Progenitor cell of endocrine pancreas (in vitro differentiated cells): ENCODE results near the gene BBS1. TPM values are rescaled to one million over a fixed set of nuclear protein-coding genes. Genes with fewer than 3 reads are reported as not detected.
A peak's percentile ranks its signal among the peaks of the same experiment; 100 is the strongest.

Experiments used
- DNase-seq: peaks from one replicate; pipeline ENCODE4 v3.0.0; 2021; ENCODE audit warnings: low spot score; ENCODE audit not compliant: unreplicated experiment
- H3K27ac Mint-ChIP-seq: 2 replicates; pipeline ENCODE4 v1.8.0; 2021; ENCODE audit warnings: mild to moderate bottlenecking, moderate library complexity, mixed read lengths
- H3K27me3 Mint-ChIP-seq: 2 replicates; pipeline ENCODE4 v1.8.0; 2021; ENCODE audit warnings: mixed read lengths
- H3K36me3 Mint-ChIP-seq: 2 replicates; pipeline ENCODE4 v1.8.0; 2022; ENCODE audit warnings: mixed read lengths; ENCODE audit not compliant: insufficient read depth
- H3K4me1 Mint-ChIP-seq: 2 replicates; pipeline ENCODE4 v1.8.0; 2021; ENCODE audit warnings: low read depth, mixed read lengths
- H3K4me3 Mint-ChIP-seq: 2 replicates; pipeline ENCODE4 v1.8.0; 2021; ENCODE audit warnings: low read depth, mild to moderate bottlenecking, moderate library complexity, mixed read lengths
- H3K9me3 Mint-ChIP-seq: 2 replicates; pipeline ENCODE4 v1.8.0; 2021; ENCODE audit warnings: low read depth, mixed read lengths
- total RNA-seq: library from RNA; stranded (reverse); gene quantifications from 2 replicates; pipeline ENCODE4 v1.2.1, GENCODE V29; 2021
- TF ChIP-seq, protein P1 (sequence below): fragments of 200-600 bp; sonication (generic); IDR thresholded peaks from one replicate; pipeline ENCODE4 v1.5.0; 2021; ENCODE audit warnings: antibody characterized with exemption, mild to moderate bottlenecking; ENCODE audit not compliant: unreplicated experiment

The BBS1 gene
- total RNA-seq, 1 donor from 2014 or later = 80.3 TPM

DNA sequence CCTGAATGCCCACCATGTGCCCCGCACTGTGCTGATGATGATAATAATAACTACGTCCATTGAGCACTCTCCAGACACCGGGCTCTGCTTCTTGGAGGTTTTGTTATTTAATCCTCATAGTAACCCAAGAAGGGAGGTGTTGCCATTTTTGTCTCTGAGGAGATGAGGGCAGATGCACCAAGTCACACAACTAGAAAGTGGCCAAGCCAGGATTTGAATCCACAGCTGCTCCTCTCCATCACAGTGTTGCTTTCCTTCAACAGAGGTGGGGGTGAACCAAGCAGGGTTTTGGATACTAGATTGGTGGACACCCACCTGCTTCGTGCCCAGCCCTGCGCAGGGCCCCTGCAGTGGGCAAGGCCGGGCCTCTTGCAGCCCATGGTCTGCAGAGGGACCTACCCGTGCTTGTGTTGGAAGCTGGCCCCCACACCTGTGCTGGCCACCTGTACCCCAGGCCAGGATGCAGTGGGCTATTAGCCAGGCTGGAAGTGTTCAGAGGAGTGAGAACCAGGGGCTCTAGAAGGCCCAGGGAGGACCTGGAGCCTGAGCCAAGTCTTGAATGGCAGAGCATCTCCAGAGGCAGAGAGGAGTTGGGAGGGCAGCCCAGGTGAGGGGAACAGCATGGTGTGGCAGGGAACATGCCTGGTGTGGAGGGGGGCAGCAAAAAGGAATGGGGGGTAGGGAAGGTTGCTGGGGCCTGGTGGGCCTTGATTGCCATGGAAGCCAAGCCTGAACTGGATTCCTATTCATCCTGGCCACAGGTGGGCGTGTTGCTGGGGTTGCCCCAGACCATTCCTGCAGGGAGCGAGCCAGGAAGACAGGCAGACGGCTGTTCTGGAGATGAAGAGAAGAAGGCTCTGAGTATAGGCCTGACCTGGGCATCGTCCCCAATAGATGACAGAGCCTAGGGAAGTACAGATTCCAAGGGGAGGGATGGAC lies 32.9 kb upstream of the BBS1 start:
- TF ChIP-seq, protein P1, sequence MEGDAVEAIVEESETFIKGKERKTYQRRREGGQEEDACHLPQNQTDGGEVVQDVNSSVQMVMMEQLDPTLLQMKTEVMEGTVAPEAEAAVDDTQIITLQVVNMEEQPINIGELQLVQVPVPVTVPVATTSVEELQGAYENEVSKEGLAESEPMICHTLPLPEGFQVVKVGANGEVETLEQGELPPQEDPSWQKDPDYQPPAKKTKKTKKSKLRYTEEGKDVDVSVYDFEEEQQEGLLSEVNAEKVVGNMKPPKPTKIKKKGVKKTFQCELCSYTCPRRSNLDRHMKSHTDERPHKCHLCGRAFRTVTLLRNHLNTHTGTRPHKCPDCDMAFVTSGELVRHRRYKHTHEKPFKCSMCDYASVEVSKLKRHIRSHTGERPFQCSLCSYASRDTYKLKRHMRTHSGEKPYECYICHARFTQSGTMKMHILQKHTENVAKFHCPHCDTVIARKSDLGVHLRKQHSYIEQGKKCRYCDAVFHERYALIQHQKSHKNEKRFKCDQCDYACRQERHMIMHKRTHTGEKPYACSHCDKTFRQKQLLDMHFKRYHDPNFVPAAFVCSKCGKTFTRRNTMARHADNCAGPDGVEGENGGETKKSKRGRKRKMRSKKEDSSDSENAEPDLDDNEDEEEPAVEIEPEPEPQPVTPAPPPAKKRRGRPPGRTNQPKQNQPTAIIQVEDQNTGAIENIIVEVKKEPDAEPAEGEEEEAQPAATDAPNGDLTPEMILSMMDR = no peak
- Mint-ChIP-seq H3K4me3 (peak overlapping the region; percentile 57), H3K36me3 (peaks cover 3% of the 10 kb centered on the region), H3K27ac (peak overlapping the region; percentile 52), H3K4me1 (peaks cover 11% of the 10 kb centered on the region), H3K27me3 (no peaks in the 10 kb centered on the region), H3K9me3 (no peaks in the 10 kb centered on the region)
- DNase-seq = no peak

DNA sequence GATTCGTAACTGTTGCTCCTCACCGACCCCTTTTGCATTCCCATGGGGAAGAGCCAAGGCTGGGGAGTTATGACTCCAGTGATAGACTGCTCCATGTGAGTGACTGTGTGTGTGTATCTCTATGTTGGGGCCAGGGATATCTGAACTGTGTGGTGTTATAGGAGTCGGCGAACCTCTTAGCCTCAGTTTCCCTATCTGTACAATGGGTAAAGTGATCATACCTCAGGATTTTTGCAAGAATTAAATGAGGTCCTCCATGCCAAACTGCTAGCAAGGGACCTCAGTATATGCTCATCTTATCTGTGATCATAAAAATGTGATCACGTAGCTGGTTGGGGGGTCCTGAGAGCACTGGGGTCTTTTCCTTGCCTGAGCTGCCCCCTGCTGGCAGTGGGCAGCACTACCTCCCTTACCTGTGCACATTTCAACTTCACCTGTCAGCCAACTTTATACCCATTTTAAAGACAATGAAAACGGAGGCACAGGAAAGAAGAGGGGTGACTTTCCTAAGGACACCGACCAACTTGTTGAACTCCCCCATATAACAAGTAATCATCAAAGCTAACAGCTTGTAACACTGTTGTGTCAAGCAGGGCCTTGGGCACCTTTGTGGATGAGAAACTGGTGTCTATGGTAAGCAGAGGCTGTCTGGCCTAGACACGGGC lies 31.6 kb upstream of the BBS1 start:
- peaks cover 11% of the 10 kb centered on the region for H3K4me1 Mint-ChIP-seq
- H3K4me3 Mint-ChIP-seq = peak overlapping the region; percentile 93
- H3K27me3 Mint-ChIP-seq = no peaks in the 10 kb centered on the region
- no peak for DNase-seq
- TF ChIP-seq, protein P1 = peak; percentile 73
- H3K27ac Mint-ChIP-seq = peak overlapping the region; percentile 97
- peaks cover 4% of the 10 kb centered on the region for H3K36me3 Mint-ChIP-seq
- H3K9me3 Mint-ChIP-seq = no peaks in the 10 kb centered on the region

DNA sequence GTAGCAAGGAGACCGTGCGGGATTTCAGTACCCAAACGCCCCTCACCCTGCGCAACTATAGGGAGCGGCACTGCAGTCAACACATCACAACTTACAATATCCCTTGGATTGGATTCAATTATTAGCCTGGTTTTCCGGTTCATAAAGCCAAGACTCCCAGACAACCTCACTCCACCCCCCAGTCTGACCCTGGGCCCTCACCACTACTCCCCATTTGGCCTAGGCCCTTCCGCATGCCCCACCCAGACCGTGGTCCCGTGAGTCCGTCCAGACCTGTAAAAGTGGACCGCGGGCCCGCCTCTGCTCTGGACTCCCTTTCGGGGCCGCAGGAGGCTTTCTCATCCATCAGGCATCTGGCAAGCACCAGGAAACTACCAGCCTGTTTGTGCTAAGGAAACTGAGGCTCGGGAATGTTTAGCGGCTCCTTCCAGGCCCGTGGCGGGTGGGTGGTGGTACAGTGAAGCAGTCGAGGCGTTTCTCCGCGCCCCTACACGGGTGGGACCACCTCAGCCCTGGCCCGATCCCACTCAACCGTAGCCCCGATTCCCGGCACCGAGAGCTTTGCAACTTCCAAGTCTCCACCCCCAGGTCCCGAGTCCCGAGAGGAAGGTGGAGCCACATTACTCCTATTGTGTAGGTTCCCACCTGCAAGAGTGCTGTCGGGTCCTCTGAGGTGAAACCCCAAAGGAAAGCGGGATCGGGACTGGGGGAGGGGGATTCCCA lies 30.9 kb upstream of the BBS1 start:
- TF ChIP-seq, protein P1 = no peak
- DNase-seq = no peak
- H3K27me3 Mint-ChIP-seq = no peaks in the 10 kb centered on the region
- H3K27ac Mint-ChIP-seq = peak overlapping the region; percentile 97
- peaks cover 4% of the 10 kb centered on the region for H3K36me3 Mint-ChIP-seq
- H3K4me1 Mint-ChIP-seq = peaks cover 11% of the 10 kb centered on the region
- H3K9me3 Mint-ChIP-seq = no peaks in the 10 kb centered on the region
- peak overlapping the region; percentile 93 for H3K4me3 Mint-ChIP-seq

DNA sequence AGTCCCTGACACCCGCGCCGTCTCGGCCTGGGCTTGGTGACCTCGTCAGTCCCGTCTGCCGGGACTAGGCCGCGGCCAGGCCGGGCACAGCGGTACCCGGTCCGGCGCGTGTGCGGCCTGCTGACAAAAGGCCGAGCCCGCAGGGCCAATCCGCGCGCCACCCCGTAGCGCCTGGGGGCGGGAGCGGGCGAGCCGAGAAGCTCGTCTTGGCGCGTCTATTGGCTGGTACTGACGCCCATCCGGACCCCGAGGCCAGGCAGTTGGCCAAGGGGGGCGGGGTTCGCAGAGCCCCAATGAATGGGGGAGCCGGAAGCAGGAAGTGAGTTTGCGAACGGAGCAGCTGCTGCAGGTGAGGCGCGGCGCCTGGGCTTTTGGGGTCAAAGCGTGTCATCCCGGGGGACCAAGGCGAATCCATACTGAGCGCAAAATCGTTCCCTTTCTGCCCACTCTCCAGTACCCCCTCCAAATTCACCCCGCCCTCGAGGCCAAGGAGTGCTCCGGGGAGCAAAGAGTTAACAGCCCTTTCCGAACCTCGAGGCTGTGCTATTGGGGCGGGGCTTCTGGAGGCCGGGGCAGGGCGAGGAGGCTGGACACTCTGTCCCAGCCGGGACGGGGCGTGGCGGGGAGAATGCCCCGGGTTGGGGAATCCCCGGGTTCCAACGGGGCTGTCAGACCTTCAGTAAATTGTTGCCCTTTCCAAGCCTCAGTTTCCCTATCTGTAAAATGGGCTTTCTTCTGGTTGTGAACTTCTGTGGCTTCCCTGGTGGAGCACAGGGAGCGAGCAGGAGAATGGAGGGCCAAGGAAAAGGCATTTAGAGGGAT lies 30.1 kb upstream of the BBS1 start, which contains the start of gene DPP3:
DPP3 (plus strand) TSS at position 318 of the 822 bp plus-strand sequence. CDS start 1,767 bp downstream, outside the sequence.
- Mint-ChIP-seq H3K27me3 (no peaks in the 10 kb centered on the region), H3K36me3 (peaks cover 4% of the 10 kb centered on the region), H3K4me3 (peak within 1 kb of the TSS; percentile 93), H3K9me3 (no peaks in the 10 kb centered on the region), H3K27ac (peak within 1 kb of the TSS; percentile 97), H3K4me1 (peaks cover 11% of the 10 kb centered on the region)
- peak; percentile 97 for DNase-seq
- TF ChIP-seq, protein P1 = no peak
